PC-9 (cell line): ENCODE data around the gene PLEKHG4B. TPM values are rescaled to one million over a fixed set of nuclear protein-coding genes. Genes with fewer than 3 reads are reported as not detected.

Source experiments
- BruUV-seq: library from RNA; stranded (reverse); fragments of 400-500 nt; replicated peaks from 2 replicates; lab custom pipeline; 2021; lab: Mats Ljungman, UMichigan
- CTCF ChIA-PET: fragments of 300-600 bp; sonication (Branson Sonifier 250); formaldehyde crosslinking; loops from one replicate; lab custom pipeline; 2022; ENCODE audit warnings: antibody characterized with exemption; lab: Charles Lee
- POLR2A ChIA-PET: fragments of 300-600 bp; sonication (Branson Sonifier 250); formaldehyde crosslinking; loops from one replicate; lab custom pipeline; 2022; ENCODE audit warnings: antibody characterized with exemption; ENCODE audit not compliant: unreplicated experiment; lab: Charles Lee
- DNase-seq, 2 experiments: peaks; one replicate each; pipeline versions ENCODE4 v3.0.0 to v3.0.0-alpha.2; 2015 to 2022; ENCODE audit warnings: mixed read lengths in 1 of 2
- H2AFZ ChIP-seq: fragments of 200-600 bp; sonication (generic); 2 replicates; pipeline ENCODE4 v1.8.1; 2017; ENCODE audit warnings: antibody characterized with exemption
- H3F3A ChIP-seq: fragments of 200-600 bp; sonication (generic); 2 replicates; pipeline ENCODE4 v1.8.1; 2017; ENCODE audit warnings: antibody characterized with exemption, mild to moderate bottlenecking, low read depth; ENCODE audit not compliant: insufficient read depth
- H3K27ac ChIP-seq: fragments of 200-600 bp; sonication (generic); 2 replicates; pipeline ENCODE4 v1.6.1; 2016; ENCODE audit warnings: mixed run types
- H3K27me3 ChIP-seq: fragments of 200-600 bp; sonication (generic); 2 replicates; pipeline ENCODE4 v1.6.1; 2016; ENCODE audit warnings: low read depth, mixed run types; ENCODE audit not compliant: insufficient read depth
- H3K36me3 ChIP-seq: fragments of 200-600 bp; sonication (generic); 2 replicates; pipeline ENCODE4 v1.6.1; 2016; ENCODE audit warnings: low read depth, mixed run types
- H3K4me1 ChIP-seq: fragments of 200-600 bp; sonication (generic); replicated peaks from 2 replicates; pipeline ENCODE4 v1.6.1; 2016; ENCODE audit warnings: mixed run types; ENCODE audit not compliant: insufficient read depth
- H3K4me2 ChIP-seq: fragments of 200-600 bp; sonication (generic); 2 replicates; pipeline ENCODE4 v1.6.1; 2017; ENCODE audit warnings: mixed run types
- H3K4me3 ChIP-seq: fragments of 200-600 bp; sonication (generic); 2 replicates; pipeline ENCODE4 v1.6.1; 2016; ENCODE audit warnings: mixed run types
- H3K79me2 ChIP-seq: fragments of 200-600 bp; sonication (generic); 2 replicates; pipeline ENCODE4 v1.6.1; 2017; ENCODE audit warnings: low read depth, mixed run types
- H3K9me2 ChIP-seq: fragments of 200-600 bp; sonication (generic); 2 replicates; pipeline ENCODE4 v1.8.1; 2017; ENCODE audit warnings: mild to moderate bottlenecking; ENCODE audit not compliant: insufficient read depth
- H3K9me3 ChIP-seq: fragments of 200-600 bp; sonication (generic); 2 replicates; pipeline ENCODE4 v1.8.1; 2016; ENCODE audit warnings: low read depth; ENCODE audit not compliant: insufficient read depth
- H4K20me1 ChIP-seq: fragments of 200-600 bp; sonication (generic); 2 replicates; pipeline ENCODE4 v1.8.1; 2017; ENCODE audit not compliant: insufficient read depth
- CTCF ChIP-seq: fragments of 200-600 bp; sonication (generic); conservative IDR thresholded peaks from 2 replicates; pipeline ENCODE4 v1.6.1; 2017; ENCODE audit warnings: mixed run types, antibody characterized with exemption, mild to moderate bottlenecking, moderate library complexity
- EZH2 ChIP-seq: fragments of 200-600 bp; sonication (generic); IDR thresholded peaks from 2 replicates; pipeline ENCODE4 v1.8.0; 2017; ENCODE audit warnings: antibody characterized with exemption, low read depth
- intact Hi-C: fragments of 100-400 bp; cut with micrococcal nuclease; formaldehyde crosslinking; loops from one replicate; pipeline ENCODE4 v1.10.0; 2022; ENCODE audit not compliant: unreplicated experiment
- total RNA-seq: library from RNA; stranded (reverse); gene quantifications from 2 replicates; pipeline ENCODE4 v1.2.3, GENCODE V29; 2021

Gene PLEKHG4B
- total RNA-seq, 1 experiment from 2014 or later = not detected

- no peaks in the 10 kb centered on the region for H3K79me2 ChIP-seq
- H3K4me3 ChIP-seq = no peak overlapping the region
- no peaks in the 10 kb centered on the region for H3K36me3 ChIP-seq
- no peaks in the 10 kb centered on the region for H3K9me2 ChIP-seq
- ChIA-PET CTCF (no interaction called here), POLR2A (no interaction called here)
- no peaks in the 10 kb centered on the region for H3K4me1 ChIP-seq
- peaks cover 71% of the 10 kb centered on the region for H3K27me3 ChIP-seq
- no peaks in the 10 kb centered on the region for H3K9me3 ChIP-seq
- TF ChIP-seq CTCF = no peak
- no peak; the same call in 1 of the 2 replicates for TF ChIP-seq EZH2
- no TSS peak for BruUV-seq
- no peaks in the 10 kb centered on the region; the same call in 1 of the 2 replicates for H4K20me1 ChIP-seq
- no peaks in the 10 kb centered on the region for H3F3A ChIP-seq
- H3K4me2 ChIP-seq = no peak overlapping the region
- no peak for DNase-seq
- intact Hi-C loops = no loop called here
- no peak overlapping the region for H3K27ac ChIP-seq
- H2AFZ ChIP-seq = no peak overlapping the region
These were observed 13.6 kb downstream of the PLEKHG4B start for GRCh38 chr5:105504-106070.

- no peaks in the 10 kb centered on the region for H3K36me3 ChIP-seq
- H4K20me1 ChIP-seq = no peaks in the 10 kb centered on the region; the same call in 1 of the 2 replicates
- no peaks in the 10 kb centered on the region for H3K9me3 ChIP-seq
- H3K79me2 ChIP-seq = no peaks in the 10 kb centered on the region
- H3K4me1 ChIP-seq = no peaks in the 10 kb centered on the region
- no TSS peak for BruUV-seq
- DNase-seq = no peak
- TF ChIP-seq EZH2 (no peak), CTCF (no peak)
- H3K4me2 ChIP-seq = no peak overlapping the region
- ChIA-PET CTCF (interaction anchor here (0.6 kb wide), 1 partner anchor 335 kb away, joined by 19 read pairs; no protein-coding TSS in a partner anchor), POLR2A (no interaction called here)
- H3F3A ChIP-seq = no peaks in the 10 kb centered on the region
- peaks cover 72% of the 10 kb centered on the region for H3K27me3 ChIP-seq
- H3K4me3 ChIP-seq = no peak overlapping the region
- H2AFZ ChIP-seq = no peak overlapping the region
- intact Hi-C loops = no loop called here
- H3K27ac ChIP-seq = no peak overlapping the region
- H3K9me2 ChIP-seq = no peaks in the 10 kb centered on the region
These were observed 14.6 kb downstream of the PLEKHG4B start for GRCh38 chr5:106587-106986.

- no peaks in the 10 kb centered on the region for H3K36me3 ChIP-seq
- no peaks in the 10 kb centered on the region for H3K4me1 ChIP-seq
- DNase-seq = no peak
- peaks cover 75% of the 10 kb centered on the region for H3K27me3 ChIP-seq
- no peak overlapping the region for H2AFZ ChIP-seq
- no peaks in the 10 kb centered on the region for H3K79me2 ChIP-seq
- no peaks in the 10 kb centered on the region for H3K9me2 ChIP-seq
- H3F3A ChIP-seq = no peaks in the 10 kb centered on the region
- no peaks in the 10 kb centered on the region for H3K9me3 ChIP-seq
- H3K4me2 ChIP-seq = no peak overlapping the region
- H3K27ac ChIP-seq = no peak overlapping the region
- no TSS peak for BruUV-seq
- no peak for TF ChIP-seq CTCF
- no peak for TF ChIP-seq EZH2
- H3K4me3 ChIP-seq = no peak overlapping the region
- ChIA-PET POLR2A (no interaction called here), CTCF (no interaction called here)
- H4K20me1 ChIP-seq = no peaks in the 10 kb centered on the region; the same call in 1 of the 2 replicates
- intact Hi-C loops = no loop called here
These were observed 15.6 kb downstream of the PLEKHG4B start for GRCh38 chr5:107526-107925.
